Stomach smooth muscle (tissue), 2 donors: Measurements from ENCODE around the gene SLC2A9.

Experiments used
- H3K27ac ChIP-seq: one replicate; pipeline ENCODE4 v1.7.0; 2013; ENCODE audit warnings: mild to moderate bottlenecking, low read length, inconsistent platforms
- H3K27me3 ChIP-seq, 2 donors: one replicate each; pipeline ENCODE4 v1.7.0; 2013; ENCODE audit warnings: low read length in 2 of 2; ENCODE audit not compliant: insufficient read depth in 2 of 2, control insufficient read depth in 1 of 2
- H3K36me3 ChIP-seq, 2 donors: one replicate each; pipeline ENCODE4 v1.7.0; 2013; ENCODE audit warnings: low read length in 2 of 2; ENCODE audit not compliant: control insufficient read depth in 2 of 2, insufficient read depth in 2 of 2
- H3K4me1 ChIP-seq: one replicate; pipeline ENCODE4 v1.7.0; 2013; ENCODE audit warnings: low read length; ENCODE audit not compliant: control insufficient read depth, insufficient read depth
- H3K4me3 ChIP-seq, 2 donors: one replicate each; pipeline ENCODE4 v1.7.0; 2013; ENCODE audit warnings: low read length in 2 of 2
- H3K9ac ChIP-seq, 2 donors: one replicate each; pipeline ENCODE4 v1.7.0; 2013; ENCODE audit warnings: low read length in 2 of 2, mild to moderate bottlenecking in 1 of 2
- H3K9me3 ChIP-seq, 2 donors: one replicate each; pipeline ENCODE4 v1.7.0; 2013; ENCODE audit warnings: low read length in 2 of 2; ENCODE audit not compliant: control insufficient read depth in 2 of 2
- donor health status: healthy.
- donor health status: Pancreatic carcinoma.

SLC2A9 gene

GRCh38 chr4:9925750-9926439, 95.4 kb downstream of the SLC2A9 start:
- no peaks in the 10 kb centered on the region for H3K27me3 ChIP-seq
- no peaks in the 10 kb centered on the region for H3K9me3 ChIP-seq
- no peaks in the 10 kb centered on the region for H3K4me1 ChIP-seq
- H3K9ac ChIP-seq: no peak overlapping the region
- no peaks in the 10 kb centered on the region for H3K36me3 ChIP-seq
- no peak overlapping the region for H3K4me3 ChIP-seq
- no peak overlapping the region for H3K27ac ChIP-seq

GRCh38 chr4:9924750-9925149, 96.5 kb downstream of the SLC2A9 start:
- Histone ChIP-seq H3K4me1 (no peaks in the 10 kb centered on the region), H3K36me3 (no peaks in the 10 kb centered on the region), H3K9me3 (no peaks in the 10 kb centered on the region), H3K27ac (no peak overlapping the region), H3K9ac (no peak overlapping the region), H3K27me3 (no peaks in the 10 kb centered on the region), H3K4me3 (no peak overlapping the region)

DNA sequence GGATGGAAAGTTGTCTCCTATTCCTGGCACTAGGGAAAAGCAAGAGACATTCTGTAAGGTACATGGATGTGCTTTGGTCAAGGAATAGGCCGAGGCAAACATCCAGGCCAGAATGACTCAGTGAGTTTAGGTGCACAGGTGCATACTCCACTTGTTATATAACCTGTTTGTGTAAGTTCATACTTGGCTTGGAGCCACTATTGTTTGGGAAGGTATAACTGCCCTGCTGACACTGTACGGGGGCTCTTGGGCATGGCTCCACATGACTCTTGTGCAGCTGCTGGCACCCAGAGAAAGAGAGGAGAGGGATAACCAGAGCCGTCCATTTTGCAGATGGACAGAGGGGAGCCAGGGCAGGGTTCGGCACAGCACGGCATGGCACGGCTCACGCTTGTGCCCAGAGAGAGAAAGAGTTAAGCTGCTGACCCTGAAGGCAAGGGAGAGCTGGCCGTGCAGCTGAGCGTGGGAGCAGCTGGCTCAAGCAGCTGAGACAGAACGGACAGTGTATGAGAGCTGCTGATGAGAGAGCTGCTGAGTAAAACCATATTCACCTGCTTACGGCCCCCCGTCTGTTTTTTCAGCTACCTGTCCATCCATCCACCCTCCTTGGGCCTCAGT, 98.0 kb downstream of the SLC2A9 start:
- H3K4me1 ChIP-seq: no peaks in the 10 kb centered on the region
- H3K27me3 ChIP-seq: no peaks in the 10 kb centered on the region
- no peaks in the 10 kb centered on the region for H3K9me3 ChIP-seq
- H3K36me3 ChIP-seq: no peaks in the 10 kb centered on the region
- H3K9ac ChIP-seq: no peak overlapping the region
- H3K4me3 ChIP-seq: no peak overlapping the region
- H3K27ac ChIP-seq: no peak overlapping the region

DNA sequence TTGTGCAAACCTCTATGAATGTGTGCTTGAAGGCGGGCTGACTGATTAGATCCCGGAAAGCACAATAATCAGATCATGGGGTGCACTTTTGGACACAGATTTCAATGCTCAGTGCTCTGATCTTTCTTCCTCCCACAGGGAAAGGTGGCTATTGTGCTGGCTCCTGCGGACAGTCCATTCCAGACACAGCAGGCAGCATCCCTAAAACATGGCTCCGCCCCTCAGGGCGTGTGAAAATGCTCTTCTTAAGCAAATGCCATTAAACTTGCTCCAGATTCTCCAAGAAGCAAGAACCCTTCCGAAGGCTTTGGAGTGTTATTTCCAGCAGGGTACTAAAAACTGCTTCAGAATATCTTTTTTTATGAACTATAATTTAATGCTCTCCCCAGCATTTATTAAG, 100.0 kb downstream of the SLC2A9 start:
- no peaks in the 10 kb centered on the region for H3K4me1 ChIP-seq
- H3K27ac ChIP-seq: no peak overlapping the region
- H3K4me3 ChIP-seq: no peak overlapping the region
- H3K9ac ChIP-seq: no peak overlapping the region
- H3K9me3 ChIP-seq: no peaks in the 10 kb centered on the region
- H3K36me3 ChIP-seq: no peaks in the 10 kb centered on the region
- no peaks in the 10 kb centered on the region for H3K27me3 ChIP-seq

- no peak overlapping the region for H3K4me3 ChIP-seq
- no peaks in the 10 kb centered on the region for H3K4me1 ChIP-seq
- H3K27ac ChIP-seq: no peak overlapping the region
- no peak overlapping the region for H3K9ac ChIP-seq
- H3K36me3 ChIP-seq: no peaks in the 10 kb centered on the region
- H3K9me3 ChIP-seq: no peaks in the 10 kb centered on the region
- no peaks in the 10 kb centered on the region for H3K27me3 ChIP-seq
Measured at GRCh38 chr4:9920029-9920428, 101.3 kb downstream of the SLC2A9 start.

DNA sequence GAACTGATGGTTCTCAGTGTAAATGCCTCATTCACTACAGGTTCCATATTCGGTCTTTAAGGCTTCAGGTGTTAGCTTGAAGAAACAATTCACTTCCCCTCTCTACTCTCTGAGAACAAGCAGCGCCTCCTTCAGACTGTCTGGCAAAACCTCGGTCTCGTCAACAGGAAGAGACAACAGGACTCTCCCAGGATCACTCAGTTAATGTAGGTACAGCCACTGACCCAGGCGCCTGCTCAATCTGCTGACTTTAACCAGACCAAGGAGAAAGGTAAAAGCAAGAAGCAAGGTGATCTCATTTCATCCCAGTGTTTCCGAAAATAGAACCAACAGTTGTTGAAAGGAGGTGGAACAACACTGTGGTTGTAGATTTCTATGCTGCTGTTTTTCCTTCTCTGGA, 102.2 kb downstream of the SLC2A9 start:
- Histone ChIP-seq H3K4me1 (no peaks in the 10 kb centered on the region), H3K27ac (no peak overlapping the region), H3K27me3 (no peaks in the 10 kb centered on the region), H3K9ac (no peak overlapping the region), H3K36me3 (no peaks in the 10 kb centered on the region), H3K4me3 (no peak overlapping the region), H3K9me3 (no peaks in the 10 kb centered on the region)

DNA sequence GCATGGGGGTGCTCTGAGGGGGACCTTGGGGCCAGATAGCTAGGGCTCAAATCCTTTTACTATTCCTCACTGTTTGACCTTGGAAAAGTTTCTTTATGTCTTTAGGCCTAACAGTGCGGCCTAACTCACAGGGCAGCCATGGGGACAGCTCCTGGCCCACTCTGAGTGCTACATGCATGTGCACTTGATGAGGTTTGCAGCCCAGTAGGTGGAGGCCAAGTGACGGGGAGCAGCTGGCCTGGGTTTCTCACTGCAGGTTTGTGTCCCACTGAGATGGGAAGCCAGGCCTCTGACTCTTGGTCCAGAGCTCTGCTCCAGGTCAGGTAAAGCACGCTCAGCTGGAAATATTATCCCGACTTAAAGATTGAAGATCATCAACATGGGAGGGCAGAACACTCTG, 102.8 kb downstream of the SLC2A9 start:
- H3K36me3 ChIP-seq: no peaks in the 10 kb centered on the region
- no peaks in the 10 kb centered on the region for H3K4me1 ChIP-seq

DNA sequence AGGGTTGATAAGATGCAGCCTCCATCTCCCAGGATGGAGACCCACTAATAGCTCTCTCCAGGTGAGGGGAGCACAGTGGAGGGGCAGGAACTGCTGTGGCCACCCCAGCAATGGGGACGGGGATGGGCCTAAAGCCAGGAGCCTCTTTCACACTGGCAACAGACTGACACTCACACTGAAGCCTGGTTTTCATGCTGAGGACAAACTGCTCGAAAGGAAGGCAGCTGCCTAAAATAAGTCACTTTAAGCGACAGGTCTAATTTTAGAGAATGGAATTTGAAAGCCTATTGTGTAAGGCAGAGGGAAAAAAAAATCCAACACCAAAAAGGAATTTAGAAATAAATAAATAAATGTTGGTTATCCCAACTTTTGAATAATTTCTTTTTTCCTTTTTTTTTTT, 104.4 kb downstream of the SLC2A9 start:
- no peak overlapping the region for H3K4me3 ChIP-seq
- H3K27ac ChIP-seq: no peak overlapping the region
- H3K36me3 ChIP-seq: no peaks in the 10 kb centered on the region
- H3K9me3 ChIP-seq: no peaks in the 10 kb centered on the region
- H3K4me1 ChIP-seq: no peaks in the 10 kb centered on the region
- H3K9ac ChIP-seq: no peak overlapping the region
- H3K27me3 ChIP-seq: no peaks in the 10 kb centered on the region

More for the DNA sequence above, 102.8 kb downstream of the SLC2A9 start:
- Histone ChIP-seq H3K4me3 (no peak overlapping the region), H3K9ac (no peak overlapping the region), H3K9me3 (no peaks in the 10 kb centered on the region), H3K27ac (no peak overlapping the region), H3K27me3 (no peaks in the 10 kb centered on the region)

DNA sequence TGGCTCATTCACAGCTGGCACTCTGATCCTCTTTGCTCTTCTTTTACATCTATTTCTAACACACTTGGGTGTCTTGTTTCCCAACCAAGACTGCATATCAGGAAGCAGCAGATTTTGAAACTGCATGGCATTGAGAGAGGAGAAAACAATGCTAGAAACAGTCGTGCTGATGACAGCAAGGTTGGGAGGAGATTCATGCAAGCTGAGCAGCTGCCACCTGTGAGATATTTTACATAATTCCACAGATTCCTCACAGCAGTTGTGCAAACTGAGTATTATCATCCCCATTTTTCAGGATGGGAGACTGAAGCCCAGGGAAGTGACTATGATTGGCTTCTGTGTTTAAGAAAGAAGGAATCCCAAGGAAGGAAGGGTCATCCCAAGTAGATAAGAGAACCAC, 105.0 kb downstream of the SLC2A9 start:
- Histone ChIP-seq H3K4me1 (no peaks in the 10 kb centered on the region), H3K9ac (no peak overlapping the region), H3K9me3 (no peaks in the 10 kb centered on the region), H3K27ac (no peak overlapping the region), H3K4me3 (no peak overlapping the region), H3K36me3 (no peaks in the 10 kb centered on the region), H3K27me3 (no peaks in the 10 kb centered on the region)

- Histone ChIP-seq H3K27me3 (no peaks in the 10 kb centered on the region), H3K4me1 (no peaks in the 10 kb centered on the region), H3K4me3 (no peak overlapping the region), H3K36me3 (no peaks in the 10 kb centered on the region), H3K27ac (no peak overlapping the region), H3K9ac (no peak overlapping the region), H3K9me3 (no peaks in the 10 kb centered on the region)
Measured at GRCh38 chr4:9913846-9914245, 107.5 kb downstream of the SLC2A9 start.

DNA sequence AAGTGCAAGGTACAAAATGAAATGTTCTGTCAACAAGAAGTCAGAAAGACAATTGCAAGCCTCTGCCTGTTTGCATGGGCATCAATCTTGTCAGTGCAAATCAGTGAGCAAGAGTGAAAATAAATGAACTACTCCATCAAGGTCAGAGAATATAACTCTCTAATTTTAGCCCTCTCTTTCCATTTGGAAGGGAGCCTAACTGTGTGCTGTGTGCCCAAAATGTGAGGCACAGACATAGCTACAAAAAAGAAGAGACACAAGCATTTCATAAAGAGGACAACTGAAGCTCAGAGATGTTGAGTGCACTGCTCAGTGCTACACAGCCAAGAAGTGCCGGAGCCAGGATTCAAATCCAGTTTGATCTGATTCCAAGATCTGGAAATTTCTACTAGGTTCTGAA, 114.3 kb downstream of the SLC2A9 start:
- Histone ChIP-seq H3K4me3 (no peak overlapping the region), H3K27ac (no peak overlapping the region), H3K27me3 (no peaks in the 10 kb centered on the region), H3K36me3 (no peaks in the 10 kb centered on the region), H3K9me3 (no peaks in the 10 kb centered on the region), H3K4me1 (no peaks in the 10 kb centered on the region), H3K9ac (no peak overlapping the region)
